ENCODE data around the gene ZNF182. TPM values are rescaled to one million over a fixed set of nuclear protein-coding genes. Genes with fewer than 3 reads are reported as not detected.
"Not testable (repeated sequence)": the region's sequence is repeated elsewhere in the genome, so short reads cannot be mapped to it uniquely, and the experiment has no call there.

Gene ZNF182
- total RNA-seq, 1 experiment from 2014 or later = 6.4 TPM

DNA sequence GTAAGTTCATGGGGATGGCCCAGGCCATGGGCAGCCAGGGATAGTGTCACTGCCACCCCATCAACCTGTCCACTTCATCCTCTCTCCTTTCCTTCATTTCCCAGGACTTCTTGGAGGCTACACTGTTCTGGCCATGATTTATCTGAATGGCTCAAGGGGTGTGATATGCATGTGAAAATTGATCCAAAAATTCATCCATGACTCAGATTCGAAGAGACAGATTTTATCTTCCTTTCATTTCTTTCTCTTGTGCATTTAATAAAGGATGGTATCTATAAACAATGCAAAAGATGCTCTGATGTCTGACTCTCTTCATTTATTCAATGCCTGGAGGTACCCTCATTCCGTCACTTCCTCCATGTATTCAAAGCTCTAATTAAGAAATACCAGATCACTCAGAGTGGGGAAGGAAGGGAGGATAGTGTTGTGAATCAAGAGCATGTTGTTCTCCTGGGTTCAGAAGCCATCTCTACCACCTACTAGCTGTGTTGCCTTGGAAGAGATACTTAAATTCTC lies 5.7 kb upstream of the ZNF182 start:
- H3K4me3 ChIP-seq (ENCODE audit: low read length); H3K36me3 ChIP-seq (ENCODE audit: insufficient read depth, low read length); H3K9ac ChIP-seq (ENCODE audit: low read length): not testable (repeated sequence)

DNA sequence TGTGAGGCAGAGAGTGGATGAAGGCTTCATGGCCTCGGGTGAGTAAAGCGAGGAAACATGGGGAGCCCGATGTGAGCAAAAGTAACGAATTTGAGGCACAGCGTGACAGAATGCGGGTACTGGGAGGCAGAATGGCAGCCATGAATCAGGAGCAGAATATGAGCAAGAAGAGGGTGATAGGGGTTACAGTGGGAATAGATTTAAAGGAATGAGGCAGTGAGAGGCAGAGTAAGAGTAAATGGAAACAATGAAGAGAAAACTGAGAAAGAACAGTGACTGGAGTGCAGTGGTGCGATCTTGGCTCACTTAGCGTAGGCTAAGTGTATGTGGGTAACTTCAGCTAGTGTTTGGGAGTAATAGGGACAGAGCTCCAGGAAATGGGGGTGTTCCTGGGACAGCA lies 2.9 kb upstream of the ZNF182 start, which contains the start of gene SPACA5:
TSS of gene SPACA5 (plus strand) at position 301 of the 400 bp plus-strand sequence. CDS start 815 bp downstream, outside the sequence.
- H3K4me3 ChIP-seq (ENCODE audit: low read length); H3K9me2 ChIP-seq (replicated peaks; ENCODE audit: insufficient read depth, low read length); H3K36me3 ChIP-seq (ENCODE audit: insufficient read depth, low read length); DNase-seq; H3K4me1 ChIP-seq (ENCODE audit: low read length); H2AFZ ChIP-seq (ENCODE audit: low read length); H3K27me3 ChIP-seq (ENCODE audit: low read length); H3K9ac ChIP-seq (ENCODE audit: low read length); H3K4me2 ChIP-seq (ENCODE audit: low read depth, low read length, poor library complexity, severe bottlenecking); H3K27ac ChIP-seq (ENCODE audit: low read length); H3K9me3 ChIP-seq (ENCODE audit: low read length); H4K20me1 ChIP-seq (ENCODE audit: insufficient read depth, low read depth, low read length): not testable (repeated sequence)
- peaks cover 15% of the 10 kb centered on the region for H3K79me2 ChIP-seq (ENCODE audit: low read length)

More for the DNA sequence above, 5.7 kb upstream of the ZNF182 start:
- not testable (repeated sequence) for DNase-seq; H4K20me1 ChIP-seq (ENCODE audit: insufficient read depth, low read depth, low read length); H2AFZ ChIP-seq (ENCODE audit: low read length); H3K27me3 ChIP-seq (ENCODE audit: low read length); H3K4me1 ChIP-seq (ENCODE audit: low read length); H3K27ac ChIP-seq (ENCODE audit: low read length); H3K9me3 ChIP-seq (ENCODE audit: low read length); H3K9me2 ChIP-seq (replicated peaks; ENCODE audit: insufficient read depth, low read length); H3K4me2 ChIP-seq (ENCODE audit: low read depth, low read length, poor library complexity, severe bottlenecking); H3K79me2 ChIP-seq (ENCODE audit: low read length)

- peak; percentile 57 for DNase-seq
Measured at GRCh38 chrX:48003367-48003757, 427 bp downstream of the ZNF182 start.

GRCh38 chrX:48002929-48003328 lies 860 bp downstream of the ZNF182 start:
- peak overlapping the region; percentile 64 for H3K4me2 ChIP-seq (ENCODE audit: low read depth, low read length, poor library complexity, severe bottlenecking)
- H4K20me1 ChIP-seq (ENCODE audit: insufficient read depth, low read depth, low read length) = no peaks in the 10 kb centered on the region
- no peaks in the 10 kb centered on the region for H3K27me3 ChIP-seq (ENCODE audit: low read length)
- peaks cover 32% of the 10 kb centered on the region for H3K79me2 ChIP-seq (ENCODE audit: low read length)
- no peak for DNase-seq
- H3K9ac ChIP-seq (ENCODE audit: low read length) = peak overlapping the region; percentile 72; the same call in 1 of the 2 replicates
- no peak overlapping the region for H2AFZ ChIP-seq (ENCODE audit: low read length)
- H3K4me1 ChIP-seq (ENCODE audit: low read length) = peaks cover 9% of the 10 kb centered on the region
- H3K36me3 ChIP-seq (ENCODE audit: insufficient read depth, low read length) = peaks cover 22% of the 10 kb centered on the region
- H3K9me3 ChIP-seq (ENCODE audit: low read length) = peaks cover 14% of the 10 kb centered on the region
- peak overlapping the region; percentile 71 for H3K4me3 ChIP-seq (ENCODE audit: low read length)
- H3K27ac ChIP-seq (ENCODE audit: low read length) = peak overlapping the region; percentile 46; the same call in 1 of the 2 replicates
- no peaks in the 10 kb centered on the region for H3K9me2 ChIP-seq (replicated peaks; ENCODE audit: insufficient read depth, low read length)

More at GRCh38 chrX:48003367-48003757, 427 bp downstream of the ZNF182 start:
- H3K4me2 ChIP-seq (ENCODE audit: low read depth, low read length, poor library complexity, severe bottlenecking) = peak overlapping the region; percentile 64
- peak overlapping the region; percentile 71 for H3K4me3 ChIP-seq (ENCODE audit: low read length)
- peaks cover 9% of the 10 kb centered on the region for H3K4me1 ChIP-seq (ENCODE audit: low read length)
- no peak overlapping the region for H2AFZ ChIP-seq (ENCODE audit: low read length)
- peaks cover 32% of the 10 kb centered on the region for H3K79me2 ChIP-seq (ENCODE audit: low read length)
- no peaks in the 10 kb centered on the region for H4K20me1 ChIP-seq (ENCODE audit: insufficient read depth, low read depth, low read length)
- H3K9ac ChIP-seq (ENCODE audit: low read length) = peak overlapping the region; percentile 72
- H3K27me3 ChIP-seq (ENCODE audit: low read length) = no peaks in the 10 kb centered on the region
- no peaks in the 10 kb centered on the region for H3K9me2 ChIP-seq (replicated peaks; ENCODE audit: insufficient read depth, low read length)
- H3K27ac ChIP-seq (ENCODE audit: low read length) = peak overlapping the region; percentile 46
- peaks cover 22% of the 10 kb centered on the region for H3K36me3 ChIP-seq (ENCODE audit: insufficient read depth, low read length)
- peaks cover 14% of the 10 kb centered on the region for H3K9me3 ChIP-seq (ENCODE audit: low read length)

DNA sequence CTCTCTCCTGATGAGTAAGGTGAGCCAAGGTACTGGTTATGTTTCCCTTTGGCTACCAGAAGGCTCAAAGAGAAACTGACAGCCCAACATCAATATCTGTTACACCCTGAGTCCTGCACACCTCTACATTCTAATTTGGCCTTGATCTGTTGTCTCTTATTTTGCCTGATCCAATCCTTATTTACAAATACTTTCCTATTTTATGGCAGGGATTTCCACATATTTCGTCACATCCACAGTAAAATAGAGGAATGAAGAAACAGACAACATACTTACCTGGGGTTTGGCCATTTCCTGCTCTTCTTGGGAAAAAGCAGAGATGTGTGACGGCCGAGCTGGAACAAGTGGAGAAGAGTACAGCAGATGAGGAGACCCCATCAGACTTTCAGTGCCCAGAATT lies 1.5 kb downstream of the ZNF182 start:
- Histone ChIP-seq H3K36me3 (ENCODE audit: insufficient read depth, low read length) (peaks cover 22% of the 10 kb centered on the region), H3K27me3 (ENCODE audit: low read length) (no peaks in the 10 kb centered on the region), H3K9ac (ENCODE audit: low read length) (no peak overlapping the region), H2AFZ (ENCODE audit: low read length) (no peak overlapping the region), H3K4me2 (ENCODE audit: low read depth, low read length, poor library complexity, severe bottlenecking) (peak overlapping the region; percentile 64), H4K20me1 (ENCODE audit: insufficient read depth, low read depth, low read length) (no peaks in the 10 kb centered on the region), H3K4me1 (ENCODE audit: low read length) (peaks cover 9% of the 10 kb centered on the region), H3K4me3 (ENCODE audit: low read length) (peak overlapping the region; percentile 71; the same call in 1 of the 2 replicates), H3K9me2 (replicated peaks; ENCODE audit: insufficient read depth, low read length) (no peaks in the 10 kb centered on the region), H3K79me2 (ENCODE audit: low read length) (peaks cover 32% of the 10 kb centered on the region), H3K27ac (ENCODE audit: low read length) (no peak overlapping the region), H3K9me3 (ENCODE audit: low read length) (peaks cover 14% of the 10 kb centered on the region)
- no peak for DNase-seq

- H3K9me3 ChIP-seq (ENCODE audit: low read length) = peaks cover 14% of the 10 kb centered on the region
- no peak overlapping the region for H2AFZ ChIP-seq (ENCODE audit: low read length)
- DNase-seq = no peak
- no peak overlapping the region for H3K4me3 ChIP-seq (ENCODE audit: low read length)
- no peaks in the 10 kb centered on the region for H3K27me3 ChIP-seq (ENCODE audit: low read length)
- no peak overlapping the region for H3K9ac ChIP-seq (ENCODE audit: low read length)
- no peaks in the 10 kb centered on the region for H3K9me2 ChIP-seq (replicated peaks; ENCODE audit: insufficient read depth, low read length)
- no peak overlapping the region for H3K4me2 ChIP-seq (ENCODE audit: low read depth, low read length, poor library complexity, severe bottlenecking)
- peaks cover 38% of the 10 kb centered on the region for H3K79me2 ChIP-seq (ENCODE audit: low read length)
- H3K36me3 ChIP-seq (ENCODE audit: insufficient read depth, low read length) = peaks cover 32% of the 10 kb centered on the region
- H3K4me1 ChIP-seq (ENCODE audit: low read length) = peaks cover 9% of the 10 kb centered on the region
- H4K20me1 ChIP-seq (ENCODE audit: insufficient read depth, low read depth, low read length) = no peaks in the 10 kb centered on the region
- H3K27ac ChIP-seq (ENCODE audit: low read length) = no peak overlapping the region
Measured at GRCh38 chrX:48001260-48001659, 2.5 kb downstream of the ZNF182 start.

DNA sequence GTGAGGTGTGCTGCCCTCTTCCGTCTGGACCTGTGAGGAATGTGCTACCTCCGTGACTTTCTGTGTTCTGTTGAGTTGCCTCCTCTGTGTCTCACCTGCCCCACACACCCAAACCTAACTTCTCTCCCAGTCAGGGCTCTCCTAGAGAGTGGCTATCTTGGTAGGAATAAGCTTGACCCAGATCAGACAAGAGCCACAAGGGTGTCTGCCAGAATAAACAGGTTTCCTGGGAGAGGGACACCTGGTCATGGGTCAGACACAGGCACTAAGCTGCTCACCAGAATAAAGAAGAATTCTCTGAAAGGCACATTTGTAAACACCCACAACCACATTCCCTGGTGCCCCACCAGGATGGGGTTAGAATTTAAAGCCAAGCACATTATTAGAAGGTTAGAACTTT lies 11.1 kb downstream of the ZNF182 start:
- no peak overlapping the region for H3K9ac ChIP-seq (ENCODE audit: low read length)
- no peak for DNase-seq
- no peaks in the 10 kb centered on the region for H3K9me2 ChIP-seq (replicated peaks; ENCODE audit: insufficient read depth, low read length)
- H4K20me1 ChIP-seq (ENCODE audit: insufficient read depth, low read depth, low read length) = no peaks in the 10 kb centered on the region
- H3K4me2 ChIP-seq (ENCODE audit: low read depth, low read length, poor library complexity, severe bottlenecking) = no peak overlapping the region
- H3K27ac ChIP-seq (ENCODE audit: low read length) = no peak overlapping the region
- H3K79me2 ChIP-seq (ENCODE audit: low read length) = peaks cover 37% of the 10 kb centered on the region
- H3K9me3 ChIP-seq (ENCODE audit: low read length) = peaks cover 31% of the 10 kb centered on the region
- H2AFZ ChIP-seq (ENCODE audit: low read length) = no peak overlapping the region
- H3K4me3 ChIP-seq (ENCODE audit: low read length) = no peak overlapping the region
- H3K27me3 ChIP-seq (ENCODE audit: low read length) = no peaks in the 10 kb centered on the region
- peaks cover 60% of the 10 kb centered on the region for H3K36me3 ChIP-seq (ENCODE audit: insufficient read depth, low read length)
- no peaks in the 10 kb centered on the region for H3K4me1 ChIP-seq (ENCODE audit: low read length)

- DNase-seq = no peak
- no peak overlapping the region for H3K4me3 ChIP-seq (ENCODE audit: low read length)
- no peak overlapping the region for H3K4me2 ChIP-seq (ENCODE audit: low read depth, low read length, poor library complexity, severe bottlenecking)
Measured at GRCh38 chrX:47992095-47992380, 11.8 kb downstream of the ZNF182 start.

More at GRCh38 chrX:47992095-47992380, 11.8 kb downstream of the ZNF182 start:
- no peaks in the 10 kb centered on the region for H3K4me1 ChIP-seq (ENCODE audit: low read length)
- H3K9me3 ChIP-seq (ENCODE audit: low read length) = peaks cover 37% of the 10 kb centered on the region
- H3K27me3 ChIP-seq (ENCODE audit: low read length) = no peaks in the 10 kb centered on the region
- H3K79me2 ChIP-seq (ENCODE audit: low read length) = peaks cover 37% of the 10 kb centered on the region
- no peak overlapping the region for H3K9ac ChIP-seq (ENCODE audit: low read length)
- no peak overlapping the region for H3K27ac ChIP-seq (ENCODE audit: low read length)
- H4K20me1 ChIP-seq (ENCODE audit: insufficient read depth, low read depth, low read length) = no peaks in the 10 kb centered on the region
- H3K9me2 ChIP-seq (replicated peaks; ENCODE audit: insufficient read depth, low read length) = no peaks in the 10 kb centered on the region
- no peak overlapping the region for H2AFZ ChIP-seq (ENCODE audit: low read length)
- peaks cover 64% of the 10 kb centered on the region for H3K36me3 ChIP-seq (ENCODE audit: insufficient read depth, low read length)

Measured in Karpas-422 (cell line).